ENCODE results near the gene GMPPB. TPM values are rescaled to one million over a fixed set of nuclear protein-coding genes. Genes with fewer than 3 reads are reported as not detected.
"Not testable (repeated sequence)": the region's sequence is repeated elsewhere in the genome, so short reads cannot be mapped to it uniquely, and the experiment has no call there.

Gene GMPPB
- total RNA-seq, 3 donors from 2014 or later: 67.0 to 71.8 (median 67.4) TPM

DNA sequence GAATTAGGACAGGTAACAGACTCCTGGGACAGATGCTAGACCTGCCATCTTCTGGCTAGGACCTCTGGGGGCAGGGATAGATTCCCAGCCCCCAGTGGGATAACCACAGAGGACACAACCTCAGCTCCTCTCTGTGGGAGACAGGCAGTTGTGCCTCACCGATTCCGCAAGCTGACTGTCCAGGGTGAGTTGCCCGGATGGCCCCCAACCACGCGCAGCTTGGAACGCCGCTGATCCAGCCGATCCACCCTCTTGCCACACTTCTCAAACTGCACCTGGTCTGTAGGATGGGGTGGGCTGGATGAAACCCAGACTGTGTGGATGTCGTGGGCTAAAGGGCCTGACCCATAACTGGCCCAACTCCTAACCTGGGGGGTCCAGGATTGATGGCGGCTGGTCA, 38.6 kb downstream of the GMPPB start:
- Mint-ChIP-seq H3K36me3 (ENCODE audit: insufficient read depth) (peaks cover 17% of the 10 kb centered on the region), H3K4me1 (ENCODE audit: low read depth) (peaks cover 20% of the 10 kb centered on the region)
- DNase-seq; H3K27me3 Mint-ChIP-seq (ENCODE audit: low read depth); H3K9me3 Mint-ChIP-seq; ATAC-seq; H3K4me3 Mint-ChIP-seq: not testable (repeated sequence)

DNA sequence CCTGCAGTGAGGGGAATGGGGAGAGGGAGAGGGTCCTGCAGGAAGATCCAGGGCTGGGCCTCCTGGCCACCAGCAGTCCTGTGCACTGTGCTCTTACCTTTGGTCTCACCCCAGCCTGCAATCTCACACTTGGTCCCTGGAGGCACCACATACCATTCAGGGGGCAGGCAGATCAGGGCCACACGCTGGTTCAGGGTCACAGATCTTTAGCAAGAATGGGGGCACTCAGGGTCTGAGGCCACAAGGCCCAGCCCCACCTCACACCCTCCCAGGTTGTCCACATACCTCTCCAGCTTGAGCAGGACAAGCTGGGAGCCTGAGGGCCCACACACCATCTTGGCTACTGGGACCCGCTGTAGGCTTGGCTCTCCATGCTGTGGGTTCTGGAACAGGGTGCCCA, 39.3 kb downstream of the GMPPB start:
- H3K9me3 Mint-ChIP-seq; H3K4me3 Mint-ChIP-seq; ATAC-seq; DNase-seq; H3K27me3 Mint-ChIP-seq (ENCODE audit: low read depth): not testable (repeated sequence)
- Mint-ChIP-seq H3K36me3 (ENCODE audit: insufficient read depth) (peaks cover 21% of the 10 kb centered on the region), H3K4me1 (ENCODE audit: low read depth) (peaks cover 16% of the 10 kb centered on the region)

DNA sequence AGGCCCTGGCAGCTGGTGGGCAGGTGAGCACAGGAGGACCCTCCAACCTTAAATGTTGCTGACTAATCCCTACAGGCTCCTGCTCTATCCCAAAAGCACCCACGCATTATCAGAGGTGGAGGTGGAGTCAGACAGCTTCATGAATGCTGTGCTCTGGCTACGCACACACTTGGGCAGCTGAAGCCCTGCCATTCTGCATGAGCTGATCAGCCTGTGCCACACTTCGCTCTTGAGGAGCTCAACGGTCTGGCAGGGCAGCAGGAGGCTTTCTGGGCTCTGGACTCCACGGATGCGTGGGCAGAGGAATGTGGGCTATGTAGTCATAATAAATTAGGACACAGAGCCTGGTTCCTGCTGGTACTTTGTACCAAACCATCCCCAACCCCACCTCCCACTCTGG, 40.6 kb downstream of the GMPPB start:
- Mint-ChIP-seq H3K27me3 (ENCODE audit: low read depth) (peaks cover 7% of the 10 kb centered on the region), H3K4me3 (no peak overlapping the region), H3K36me3 (ENCODE audit: insufficient read depth) (peaks cover 23% of the 10 kb centered on the region), H3K4me1 (ENCODE audit: low read depth) (peaks cover 6% of the 10 kb centered on the region), H3K9me3 (no peaks in the 10 kb centered on the region)
- DNase-seq: no peak
- no peak for ATAC-seq

- DNase-seq: no peak
- Mint-ChIP-seq H3K27me3 (ENCODE audit: low read depth) (peaks cover 4% of the 10 kb centered on the region), H3K4me1 (ENCODE audit: low read depth) (peaks cover 4% of the 10 kb centered on the region), H3K9me3 (no peaks in the 10 kb centered on the region), H3K36me3 (ENCODE audit: insufficient read depth) (peaks cover 29% of the 10 kb centered on the region), H3K4me3 (no peak overlapping the region)
- ATAC-seq: no peak
Observed at GRCh38 chr3:49681543-49681942, 42.2 kb downstream of the GMPPB start.

DNA sequence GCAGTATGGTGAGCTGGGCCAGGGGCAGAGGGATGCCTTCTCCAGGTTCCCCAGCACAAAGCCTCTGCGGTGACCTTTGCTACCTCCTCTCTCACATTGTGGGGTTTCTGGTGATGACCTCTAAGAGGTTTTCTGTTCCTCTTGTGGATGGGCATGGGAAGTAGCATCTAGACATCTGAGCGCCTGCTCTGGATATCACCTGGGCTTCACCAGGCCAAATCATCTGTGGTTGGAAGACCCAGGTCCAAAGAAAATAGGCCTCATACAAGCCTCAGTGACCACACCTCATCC, 42.6 kb downstream of the GMPPB start:
- ATAC-seq: no peak
- Mint-ChIP-seq H3K9me3 (no peaks in the 10 kb centered on the region), H3K27me3 (ENCODE audit: low read depth) (peaks cover 4% of the 10 kb centered on the region), H3K4me1 (ENCODE audit: low read depth) (peaks cover 6% of the 10 kb centered on the region), H3K36me3 (ENCODE audit: insufficient read depth) (peaks cover 31% of the 10 kb centered on the region), H3K4me3 (no peak overlapping the region)
- DNase-seq: no peak

GRCh38 chr3:49680493-49681231, 43.1 kb downstream of the GMPPB start:
- no peaks in the 10 kb centered on the region for H3K9me3 Mint-ChIP-seq
- no peak for ATAC-seq
- no peak for DNase-seq
- H3K36me3 Mint-ChIP-seq (ENCODE audit: insufficient read depth): peaks cover 36% of the 10 kb centered on the region
- H3K4me1 Mint-ChIP-seq (ENCODE audit: low read depth): peaks cover 10% of the 10 kb centered on the region
- H3K4me3 Mint-ChIP-seq: no peak overlapping the region
- peaks cover 4% of the 10 kb centered on the region for H3K27me3 Mint-ChIP-seq (ENCODE audit: low read depth)

- ATAC-seq (no peak), DNase-seq (no peak)
- Mint-ChIP-seq H3K4me3 (peak overlapping the region; percentile 88), H3K4me1 (ENCODE audit: low read depth) (peaks cover 33% of the 10 kb centered on the region), H3K27me3 (ENCODE audit: low read depth) (no peaks in the 10 kb centered on the region), H3K36me3 (ENCODE audit: insufficient read depth) (peaks cover 22% of the 10 kb centered on the region), H3K9me3 (no peaks in the 10 kb centered on the region)
Observed at GRCh38 chr3:49675912-49676311, 47.8 kb downstream of the GMPPB start.

- DNase-seq (peak; percentile 35), ATAC-seq (peak; percentile 2 to 6)
- H3K36me3 Mint-ChIP-seq (ENCODE audit: insufficient read depth): peaks cover 17% of the 10 kb centered on the region
- no peaks in the 10 kb centered on the region for H3K9me3 Mint-ChIP-seq
- no peaks in the 10 kb centered on the region for H3K27me3 Mint-ChIP-seq (ENCODE audit: low read depth)
- H3K4me1 Mint-ChIP-seq (ENCODE audit: low read depth): peaks cover 33% of the 10 kb centered on the region
- peak overlapping the region; percentile 88 for H3K4me3 Mint-ChIP-seq
Observed at GRCh38 chr3:49674497-49674983, 49.2 kb downstream of the GMPPB start.

DNA sequence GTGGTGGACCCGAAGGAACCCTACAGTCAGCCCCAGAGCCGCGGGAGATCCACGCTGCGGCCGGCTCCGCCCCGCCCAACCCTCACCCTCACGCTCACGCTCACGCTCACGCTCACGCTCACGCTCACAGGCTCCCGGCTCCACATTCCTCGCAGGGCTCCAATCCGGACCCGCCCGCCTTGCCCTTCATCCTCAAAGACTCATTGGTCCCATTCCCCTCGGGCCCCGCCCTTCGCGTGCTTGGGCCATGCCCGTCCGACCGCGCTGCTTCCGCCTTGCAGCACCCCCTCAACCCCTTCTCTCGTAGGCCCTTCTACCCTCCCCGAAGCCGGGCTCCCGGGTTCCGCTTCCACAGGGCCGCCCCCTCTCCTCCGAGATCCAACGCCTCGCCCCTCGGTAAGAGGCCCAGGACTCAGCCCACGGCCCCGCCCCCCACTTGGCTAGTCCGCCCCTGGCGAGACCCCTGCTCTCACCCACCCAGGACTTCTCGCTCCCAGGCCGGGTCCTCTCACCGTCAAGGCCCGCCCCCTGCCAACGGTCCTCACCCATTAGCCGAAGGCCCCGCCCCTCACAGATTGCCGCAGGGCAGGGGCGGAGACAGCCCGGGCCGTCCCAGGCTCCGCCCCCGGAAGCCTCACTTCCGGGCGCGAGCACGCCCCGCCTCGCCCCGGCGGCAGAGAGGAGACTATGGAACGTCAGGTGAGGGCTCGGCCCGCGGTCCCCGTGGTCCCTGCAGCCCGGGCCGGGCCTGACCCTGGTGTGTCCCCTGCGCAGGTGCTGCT, 49.8 kb downstream of the GMPPB start, which contains the start of gene APEH:
APEH (plus strand) TSS at position 637 of the 782 bp plus-strand sequence; CDS start at position 688, 51 bp downstream.
- Mint-ChIP-seq H3K4me3 (peak within 1 kb of the TSS; percentile 88), H3K36me3 (ENCODE audit: insufficient read depth) (peaks cover 17% of the 10 kb centered on the region), H3K9me3 (no peaks in the 10 kb centered on the region), H3K27me3 (ENCODE audit: low read depth) (no peaks in the 10 kb centered on the region), H3K4me1 (ENCODE audit: low read depth) (peaks cover 33% of the 10 kb centered on the region)
- DNase-seq: peak; percentile 97
- ATAC-seq: peak; percentile 87 to 88

- DNase-seq (no peak), ATAC-seq (peak in 1 of 2 donors; percentile 0)
- Mint-ChIP-seq H3K9me3 (no peaks in the 10 kb centered on the region), H3K36me3 (ENCODE audit: insufficient read depth) (peaks cover 15% of the 10 kb centered on the region), H3K27me3 (ENCODE audit: low read depth) (no peaks in the 10 kb centered on the region), H3K4me1 (ENCODE audit: low read depth) (peaks cover 33% of the 10 kb centered on the region), H3K4me3 (peak overlapping the region; percentile 88)
Observed at GRCh38 chr3:49673121-49673714, 50.5 kb downstream of the GMPPB start.

GRCh38 chr3:49671291-49672288, 52.2 kb downstream of the GMPPB start:
- ATAC-seq (no peak), DNase-seq (peak; percentile 67)
- peaks cover 30% of the 10 kb centered on the region for H3K4me1 Mint-ChIP-seq (ENCODE audit: low read depth)
- H3K36me3 Mint-ChIP-seq (ENCODE audit: insufficient read depth): peaks cover 9% of the 10 kb centered on the region
- no peaks in the 10 kb centered on the region for H3K27me3 Mint-ChIP-seq (ENCODE audit: low read depth)
- peak overlapping the region; percentile 54 for H3K4me3 Mint-ChIP-seq
- no peaks in the 10 kb centered on the region for H3K9me3 Mint-ChIP-seq

GRCh38 chr3:49670940-49671290, 52.8 kb downstream of the GMPPB start:
- H3K27me3 Mint-ChIP-seq (ENCODE audit: low read depth): no peaks in the 10 kb centered on the region
- H3K9me3 Mint-ChIP-seq: no peaks in the 10 kb centered on the region
- H3K36me3 Mint-ChIP-seq (ENCODE audit: insufficient read depth): peaks cover 5% of the 10 kb centered on the region
- no peak overlapping the region for H3K4me3 Mint-ChIP-seq
- peaks cover 26% of the 10 kb centered on the region for H3K4me1 Mint-ChIP-seq (ENCODE audit: low read depth)
- ATAC-seq (no peak), DNase-seq (no peak)
